ENCODE measurements around the gene CTRB1.

Gene CTRB1

DNA sequence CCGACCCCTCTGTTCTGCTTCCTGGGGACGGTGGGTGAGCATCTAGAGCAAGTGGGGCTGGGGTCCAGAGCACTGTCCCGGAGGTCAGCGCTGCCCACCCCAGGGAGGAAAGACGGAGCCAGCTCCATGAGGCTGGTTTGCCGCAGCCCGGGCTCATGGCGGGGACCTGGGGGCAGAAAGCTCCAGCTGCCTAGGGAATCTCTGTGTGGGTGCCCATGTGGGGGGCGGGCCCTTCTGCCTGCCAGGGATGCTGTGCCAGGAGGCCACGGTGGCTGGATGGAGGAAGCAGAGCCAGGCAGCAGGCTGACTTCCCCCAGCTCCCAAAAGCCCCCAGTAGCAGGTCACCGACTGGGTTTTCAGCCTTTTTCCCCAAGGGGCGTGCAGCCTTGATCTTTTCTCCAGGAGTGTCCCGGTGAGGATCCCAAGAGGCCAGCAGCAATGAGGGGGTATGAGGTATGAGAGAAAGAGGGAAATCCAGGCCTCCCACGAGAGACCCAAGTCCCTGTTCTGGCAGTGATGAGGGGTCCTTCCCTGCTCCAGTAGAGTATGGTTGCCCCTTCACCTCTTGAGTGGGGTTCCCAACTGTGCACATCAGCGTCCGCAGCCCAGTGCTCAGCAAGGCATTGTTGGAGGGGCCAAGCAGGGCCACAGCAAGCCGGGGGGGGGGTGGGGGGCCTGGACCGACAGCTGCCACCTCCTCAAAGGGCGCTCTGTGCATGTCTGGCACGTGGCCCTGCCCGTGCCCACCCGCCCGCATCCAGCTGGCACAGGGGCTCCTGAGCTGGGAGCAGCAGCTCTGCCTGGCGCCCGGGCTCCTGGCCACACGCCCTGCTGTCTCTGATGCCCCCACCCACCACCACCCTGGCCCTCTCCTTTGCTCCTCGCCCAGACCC, 48.2 kb downstream of the CTRB1 start:
- TF ChIP-seq, protein P1, sequence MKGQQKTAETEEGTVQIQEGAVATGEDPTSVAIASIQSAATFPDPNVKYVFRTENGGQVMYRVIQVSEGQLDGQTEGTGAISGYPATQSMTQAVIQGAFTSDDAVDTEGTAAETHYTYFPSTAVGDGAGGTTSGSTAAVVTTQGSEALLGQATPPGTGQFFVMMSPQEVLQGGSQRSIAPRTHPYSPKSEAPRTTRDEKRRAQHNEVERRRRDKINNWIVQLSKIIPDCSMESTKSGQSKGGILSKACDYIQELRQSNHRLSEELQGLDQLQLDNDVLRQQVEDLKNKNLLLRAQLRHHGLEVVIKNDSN (IDR thresholded peaks at IDR 0.05), result no peak
- TF ChIP-seq, protein P2, sequence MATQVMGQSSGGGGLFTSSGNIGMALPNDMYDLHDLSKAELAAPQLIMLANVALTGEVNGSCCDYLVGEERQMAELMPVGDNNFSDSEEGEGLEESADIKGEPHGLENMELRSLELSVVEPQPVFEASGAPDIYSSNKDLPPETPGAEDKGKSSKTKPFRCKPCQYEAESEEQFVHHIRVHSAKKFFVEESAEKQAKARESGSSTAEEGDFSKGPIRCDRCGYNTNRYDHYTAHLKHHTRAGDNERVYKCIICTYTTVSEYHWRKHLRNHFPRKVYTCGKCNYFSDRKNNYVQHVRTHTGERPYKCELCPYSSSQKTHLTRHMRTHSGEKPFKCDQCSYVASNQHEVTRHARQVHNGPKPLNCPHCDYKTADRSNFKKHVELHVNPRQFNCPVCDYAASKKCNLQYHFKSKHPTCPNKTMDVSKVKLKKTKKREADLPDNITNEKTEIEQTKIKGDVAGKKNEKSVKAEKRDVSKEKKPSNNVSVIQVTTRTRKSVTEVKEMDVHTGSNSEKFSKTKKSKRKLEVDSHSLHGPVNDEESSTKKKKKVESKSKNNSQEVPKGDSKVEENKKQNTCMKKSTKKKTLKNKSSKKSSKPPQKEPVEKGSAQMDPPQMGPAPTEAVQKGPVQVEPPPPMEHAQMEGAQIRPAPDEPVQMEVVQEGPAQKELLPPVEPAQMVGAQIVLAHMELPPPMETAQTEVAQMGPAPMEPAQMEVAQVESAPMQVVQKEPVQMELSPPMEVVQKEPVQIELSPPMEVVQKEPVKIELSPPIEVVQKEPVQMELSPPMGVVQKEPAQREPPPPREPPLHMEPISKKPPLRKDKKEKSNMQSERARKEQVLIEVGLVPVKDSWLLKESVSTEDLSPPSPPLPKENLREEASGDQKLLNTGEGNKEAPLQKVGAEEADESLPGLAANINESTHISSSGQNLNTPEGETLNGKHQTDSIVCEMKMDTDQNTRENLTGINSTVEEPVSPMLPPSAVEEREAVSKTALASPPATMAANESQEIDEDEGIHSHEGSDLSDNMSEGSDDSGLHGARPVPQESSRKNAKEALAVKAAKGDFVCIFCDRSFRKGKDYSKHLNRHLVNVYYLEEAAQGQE (IDR thresholded peaks at IDR 0.05; ENCODE audit: low read depth), result no peak
- TF ChIP-seq YY1 (IDR thresholded peaks at IDR 0.05; ENCODE audit: low read depth), result no peak
- no peak for TF ChIP-seq EGR1 (IDR thresholded peaks at IDR 0.05)
- no peak for TF ChIP-seq NFIC (IDR thresholded peaks at IDR 0.05)
- no peak for TF ChIP-seq CEBPB (IDR thresholded peaks at IDR 0.05)
- TF ChIP-seq, protein P3, sequence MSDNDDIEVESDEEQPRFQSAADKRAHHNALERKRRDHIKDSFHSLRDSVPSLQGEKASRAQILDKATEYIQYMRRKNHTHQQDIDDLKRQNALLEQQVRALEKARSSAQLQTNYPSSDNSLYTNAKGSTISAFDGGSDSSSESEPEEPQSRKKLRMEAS (IDR thresholded peaks at IDR 0.05), result no peak
- no peak for TF ChIP-seq ZBTB7A (IDR thresholded peaks at IDR 0.05; ENCODE audit: low read depth)
- TF ChIP-seq TEAD4 (IDR thresholded peaks at IDR 0.05), result no peak

DNA sequence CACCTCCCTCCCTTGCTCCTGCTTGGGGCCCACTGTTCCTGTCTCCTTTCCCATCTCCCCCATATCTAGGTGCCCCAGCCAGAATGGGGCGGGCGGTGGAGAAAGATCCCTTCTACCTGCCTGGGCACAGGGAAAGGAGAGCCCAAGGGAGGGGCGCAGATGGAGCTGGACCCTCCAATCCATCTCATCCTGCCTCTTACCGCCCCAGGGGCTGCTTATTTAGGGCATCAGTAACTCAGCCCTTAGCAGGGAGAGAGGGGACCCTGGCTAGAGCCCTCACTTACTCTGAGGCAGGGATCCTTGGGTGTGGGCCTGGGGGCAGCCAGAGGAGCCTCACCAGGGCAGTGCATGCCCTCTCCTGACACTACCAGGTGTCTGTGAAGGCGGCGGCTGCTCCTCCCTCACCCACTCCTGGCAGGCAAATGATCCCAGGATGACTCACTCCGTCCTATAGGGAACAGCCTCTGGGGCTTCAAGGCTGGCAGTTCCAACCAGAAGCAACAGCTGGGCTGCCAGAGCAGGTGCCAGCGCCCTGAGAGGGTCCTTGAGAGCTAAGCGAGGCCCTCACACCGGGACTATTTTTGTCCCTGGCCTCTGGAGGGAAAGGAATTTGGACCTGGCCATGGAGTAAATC, 49.0 kb downstream of the CTRB1 start:
- TF ChIP-seq, protein P3 (IDR thresholded peaks at IDR 0.05), result peak; percentile 46; the same call in 1 of the 2 replicates
- TF ChIP-seq EP300 (IDR thresholded peaks at IDR 0.05; ENCODE audit: borderline replicate concordance), result peak; percentile 14; the same call in 1 of the 2 replicates
- 0 out of 2 replicates have a peak, but pooled peaks have one; percentile 25 for TF ChIP-seq ZBTB7A (IDR thresholded peaks at IDR 0.05; ENCODE audit: low read depth)
- TF ChIP-seq TAF1 (IDR thresholded peaks at IDR 0.05; ENCODE audit: low read depth), result no peak
- TF ChIP-seq NFIC (IDR thresholded peaks at IDR 0.05), result peak; percentile 47; the same call in 1 of the 2 replicates
- TF ChIP-seq TEAD4 (IDR thresholded peaks at IDR 0.05), result no peak
- 0 out of 2 replicates have a peak, but pooled peaks have one; percentile 34 for TF ChIP-seq TCF12 (IDR thresholded peaks at IDR 0.05; ENCODE audit: low read depth)
- TF ChIP-seq, protein P2 (IDR thresholded peaks at IDR 0.05; ENCODE audit: low read depth), result no peak

DNA sequence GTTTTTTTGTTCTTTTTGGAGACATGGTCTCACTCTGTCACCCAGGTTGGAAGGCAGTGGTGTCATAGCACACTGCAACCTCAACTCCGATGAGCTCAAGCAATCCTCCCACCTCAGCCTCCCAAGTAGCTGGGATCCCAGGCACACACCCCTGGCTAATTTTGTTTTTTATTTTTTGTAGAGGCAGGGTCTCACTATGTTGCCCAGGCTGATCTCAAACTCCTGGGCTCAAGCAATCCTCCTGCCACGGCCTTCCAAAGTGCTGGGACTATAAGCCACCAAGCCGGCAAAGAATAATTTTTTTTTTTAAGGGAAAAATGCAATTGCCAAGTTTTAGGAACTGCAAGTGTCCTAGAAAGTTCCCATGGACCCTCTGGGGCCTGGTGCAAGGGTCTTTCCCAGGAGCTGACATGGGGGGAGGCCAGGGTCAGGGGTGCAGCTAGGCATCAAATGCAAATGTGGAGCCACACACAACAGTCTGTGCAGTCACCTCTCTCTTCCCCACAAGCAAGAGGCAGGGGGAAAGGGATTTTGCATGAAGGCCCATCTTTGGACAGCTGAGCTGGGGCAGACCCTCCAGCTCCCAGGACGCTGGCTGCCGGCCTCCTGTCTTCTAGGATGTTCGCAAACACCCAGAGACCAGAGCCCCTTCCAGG, 52.8 kb downstream of the CTRB1 start:
- TF ChIP-seq, protein P2 (IDR thresholded peaks at IDR 0.05; ENCODE audit: low read depth), result no peak
- TF ChIP-seq CEBPB (IDR thresholded peaks at IDR 0.05) (no peak), TEAD4 (IDR thresholded peaks at IDR 0.05) (no peak), NFIC (IDR thresholded peaks at IDR 0.05) (no peak), ZBTB7A (IDR thresholded peaks at IDR 0.05; ENCODE audit: low read depth) (no peak), TAF1 (IDR thresholded peaks at IDR 0.05; ENCODE audit: low read depth) (no peak), EP300 (IDR thresholded peaks at IDR 0.05; ENCODE audit: borderline replicate concordance) (no peak), TCF12 (IDR thresholded peaks at IDR 0.05; ENCODE audit: low read depth) (no peak), YY1 (IDR thresholded peaks at IDR 0.05; ENCODE audit: low read depth) (no peak), CREB1 (IDR thresholded peaks at IDR 0.05; ENCODE audit: low read depth) (no peak), RAD21 (IDR thresholded peaks at IDR 0.05; ENCODE audit: low read depth) (no peak), EGR1 (IDR thresholded peaks at IDR 0.05) (no peak), FOXM1 (IDR thresholded peaks at IDR 0.05; ENCODE audit: borderline replicate concordance, low read depth) (no peak)
- TF ChIP-seq, protein P3 (IDR thresholded peaks at IDR 0.05), result no peak
- TF ChIP-seq, protein P1 (IDR thresholded peaks at IDR 0.05), result no peak

Measured in Ishikawa (cell line).